Sigmoid colon (tissue), 7 donors: Measurements from ENCODE around the gene P3R3URF. TPM values are rescaled to one million over a fixed set of nuclear protein-coding genes. Genes with fewer than 3 reads are reported as not detected.

Experiments used
- DNase-seq: peaks from one replicate; pipeline ENCODE4 v3.0.0-alpha.2; 2019
- H3K27ac ChIP-seq, 4 donors: fragments of 200-600 bp; sonication (generic); one replicate each; pipeline ENCODE4 v1.5.1; 2016 to 2019; ENCODE audit warnings: mild to moderate bottlenecking in 1 of 4
- H3K27me3 ChIP-seq, 3 donors: fragments of 200-600 bp; sonication (generic); one replicate each; pipeline ENCODE4 v1.5.1; 2019; ENCODE audit warnings: mild to moderate bottlenecking in 1 of 3
- H3K36me3 ChIP-seq, 4 donors: fragments of 200-600 bp; sonication (generic); one replicate each; pipeline ENCODE4 v1.5.1; 2016 to 2019
- H3K4me1 ChIP-seq, 4 donors: fragments of 200-600 bp; sonication (generic); one replicate each; pipeline ENCODE4 v1.5.1; 2017 to 2019
- H3K4me3 ChIP-seq, 4 donors: fragments of 200-600 bp; sonication (generic); one replicate each; pipeline ENCODE4 v1.5.1; 2017 to 2019; ENCODE audit warnings: mild to moderate bottlenecking in 2 of 4, moderate library complexity in 1 of 4
- H3K9me3 ChIP-seq, 4 donors: fragments of 200-600 bp in 3 of 4; sonication (generic) in 3 of 4; one replicate each; pipeline versions ENCODE4 v1.5.1 to v1.6.1; 2013 to 2019
- CTCF ChIP-seq, 4 experiments: fragments of 450-650 bp in 3 of 4; fragments of 200-600 bp in 1 of 4; IDR thresholded peaks; one replicate each; pipeline ENCODE4 v1.5.1; 2016 to 2019; ENCODE audit warnings: antibody characterized with exemption in 4 of 4, mild to moderate bottlenecking in 3 of 4, moderate library complexity in 2 of 4
- EP300 ChIP-seq, 4 donors: sonication (generic); formaldehyde crosslinking; IDR thresholded peaks; one replicate each; pipeline ENCODE4 v1.6.1; 2017; ENCODE audit warnings: antibody characterized with exemption in 4 of 4
- POLR2A ChIP-seq, 2 donors: fragments of 450-650 bp; IDR thresholded peaks; one replicate each; pipeline ENCODE4 v1.6.1; 2016; ENCODE audit warnings: antibody characterized with exemption in 2 of 2, mild to moderate bottlenecking in 2 of 2, moderate library complexity in 2 of 2
- POLR2AphosphoS5 ChIP-seq, 4 donors: sonication (generic); formaldehyde crosslinking; IDR thresholded peaks; one replicate each; pipeline ENCODE4 v1.6.1; 2017; ENCODE audit warnings: antibody characterized with exemption in 4 of 4
- WGBS, 2 donors: extraction: QIAGEN DNeasy Blood & Tissue Kit; methylation state at CpG; one replicate each; pipeline ENCODE4 v1.1.7; 2013; 5-methylcytosine and 5-hydroxymethylcytosine counted together
- intact Hi-C: fragments of 100-400 bp; cut with DNase I; formaldehyde crosslinking; loops from one replicate; pipeline ENCODE4 v1.15.1; 2023
- polyA plus RNA-seq, 3 donors: library from polyadenylated mRNA; stranded (reverse); fragments of 200-250 nt; gene quantifications; one replicate each; pipeline ENCODE4 v1.2.3, GENCODE V29; 2013
- total RNA-seq, 4 donors: library from RNA; depleted of rRNA; stranded (reverse); fragments of >200 nt; gene quantifications; one replicate each; pipeline ENCODE4 v1.1.0, GENCODE V29; 2016
- donor health status: healthy with polysubstance abuse.
- donor health status: Bipolar disorder and iron deficiency.
- donor health status: healthy.

Gene P3R3URF
- total and polyA plus RNA-seq, 7 donors: not detected

- intact Hi-C loops: no loop called here
- H3K27ac ChIP-seq: peak overlapping the region; percentile 57 to 66 (median 63)
- WGBS, 2 donors: 16 to 59% methylated on average over 8 of the region's 8 CpGs
- TF ChIP-seq POLR2AphosphoS5 (IDR thresholded peaks at IDR 0.05): peak in 1 of 4 donors; percentile 29
- no peak for TF ChIP-seq POLR2A (IDR thresholded peaks at IDR 0.05)
- H3K4me3 ChIP-seq: no peak overlapping the region
- peaks cover 0 to 16% (median 5%) of the 10 kb centered on the region in 4 donors for H3K4me1 ChIP-seq
- DNase-seq: peak; percentile 72
- H3K36me3 ChIP-seq: peaks cover 0 to 10% (median 5%) of the 10 kb centered on the region in 4 donors
- H3K27me3 ChIP-seq: no peaks in the 10 kb centered on the region
- no peaks in the 10 kb centered on the region for H3K9me3 ChIP-seq
Measured at GRCh38 chr1:46183079-46183847, 7.0 kb upstream of the P3R3URF start.

- 24 to 60% methylated on average over 10 of the region's 10 CpGs for WGBS, 2 donors
- no peaks in the 10 kb centered on the region for H3K9me3 ChIP-seq
- DNase-seq: no peak
- H3K4me1 ChIP-seq: peaks cover 0 to 16% (median 5%) of the 10 kb centered on the region in 4 donors
- intact Hi-C loops: no loop called here
- TF ChIP-seq POLR2A (IDR thresholded peaks at IDR 0.05): peak in 1 of 2 donors; percentile 40
- no peak for TF ChIP-seq POLR2AphosphoS5 (IDR thresholded peaks at IDR 0.05)
- H3K27ac ChIP-seq: peak overlapping the region in 1 of 4 donors; percentile 23
- no peak overlapping the region for H3K4me3 ChIP-seq
- H3K36me3 ChIP-seq: no peaks in the 10 kb centered on the region
- H3K27me3 ChIP-seq: no peaks in the 10 kb centered on the region
Measured at GRCh38 chr1:46181343-46182260, 5.3 kb upstream of the P3R3URF start.

GRCh38 chr1:46180082-46180616 lies 3.9 kb upstream of the P3R3URF start:
- H3K27ac ChIP-seq: no peak overlapping the region
- 13 to 49% methylated on average over 12 of the region's 12 CpGs for WGBS, 2 donors
- peaks cover 0 to 16% (median 5%) of the 10 kb centered on the region in 4 donors for H3K4me1 ChIP-seq
- no peak overlapping the region for H3K4me3 ChIP-seq
- no peaks in the 10 kb centered on the region for H3K36me3 ChIP-seq
- no peaks in the 10 kb centered on the region for H3K27me3 ChIP-seq
- intact Hi-C loops: no loop called here
- no peaks in the 10 kb centered on the region for H3K9me3 ChIP-seq
- DNase-seq: no peak
- peak in 1 of 4 experiments; percentile 39 for TF ChIP-seq CTCF (IDR thresholded peaks at IDR 0.05)
- no peak for TF ChIP-seq EP300 (IDR thresholded peaks at IDR 0.05)
- TF ChIP-seq POLR2A (IDR thresholded peaks at IDR 0.05): peak in 1 of 2 donors; percentile 69

- no peaks in the 10 kb centered on the region for H3K27me3 ChIP-seq
- DNase-seq: peak; percentile 92
- no peaks in the 10 kb centered on the region for H3K36me3 ChIP-seq
- H3K9me3 ChIP-seq: no peaks in the 10 kb centered on the region
- 8 to 14% methylated on average over 10 of the region's 10 CpGs for WGBS, 2 donors
- no peak overlapping the region for H3K4me3 ChIP-seq
- intact Hi-C loops: loop anchor here (1.0 kb wide), 1 partner anchor 142 kb away; no protein-coding TSS in a partner anchor
- TF ChIP-seq POLR2AphosphoS5 (IDR thresholded peaks at IDR 0.05) (peak in 1 of 4 donors; percentile 19), CTCF (IDR thresholded peaks at IDR 0.05) (peak; percentile 92 to 99 (median 96)), POLR2A (IDR thresholded peaks at IDR 0.05) (no peak), EP300 (IDR thresholded peaks at IDR 0.05) (no peak)
- peak overlapping the region in 2 of 4 donors; percentile 5 for H3K27ac ChIP-seq
- H3K4me1 ChIP-seq: peaks cover 0 to 22% (median 12%) of the 10 kb centered on the region in 4 donors
Measured at GRCh38 chr1:46179138-46180081, 3.1 kb upstream of the P3R3URF start.

- TF ChIP-seq EP300 (IDR thresholded peaks at IDR 0.05) (no peak), POLR2AphosphoS5 (IDR thresholded peaks at IDR 0.05) (no peak), CTCF (IDR thresholded peaks at IDR 0.05) (no peak), POLR2A (IDR thresholded peaks at IDR 0.05) (no peak)
- Histone ChIP-seq H3K27ac (peak overlapping the region; percentile 27 to 71 (median 56)), H3K27me3 (no peaks in the 10 kb centered on the region), H3K36me3 (no peaks in the 10 kb centered on the region), H3K4me3 (no peak overlapping the region), H3K4me1 (peaks cover 0 to 25% (median 19%) of the 10 kb centered on the region in 4 donors), H3K9me3 (no peaks in the 10 kb centered on the region)
- WGBS, 2 donors: 69 to 73% methylated on average over 3 of the region's 3 CpGs
- intact Hi-C loops: loop anchor here (2.0 kb wide), 1 partner anchor 38 kb away; no protein-coding TSS in a partner anchor
- no peak for DNase-seq
Measured at GRCh38 chr1:46175243-46175642, 1.0 kb downstream of the P3R3URF start.
